HCT116 (cell line): ENCODE measurements around the gene STIM2.

ENCODE experiments used
- POLR2A ChIP-seq: IDR thresholded peaks from 2 replicates; pipeline ENCODE4 v1.7.0; 2011; ENCODE audit warnings: borderline replicate concordance; ENCODE audit not compliant: insufficient read depth, insufficient read length; ENCODE audit errors: extremely low read depth
- ZFX ChIP-seq: fragments of 450-650 bp; IDR thresholded peaks from 2 replicates; pipeline ENCODE4 v1.6.1; 2017
- TF ChIP-seq, protein P1 (sequence below), 3 experiments: fragments of 200-600 bp in 1 of 3; sonication (generic) in 1 of 3; IDR thresholded peaks in 2 of 3; conservative IDR thresholded peaks in 1 of 3; 2 replicates each; pipeline ENCODE4 v1.5.1; 2012 to 2017; ENCODE audit warnings: low read depth in 2 of 3, low read length in 2 of 3, antibody characterized with exemption in 1 of 3, borderline replicate concordance in 1 of 3, control low read depth in 1 of 3, mild to moderate bottlenecking in 1 of 3, mixed read lengths in 1 of 3, mixed run types in 1 of 3, moderate library complexity in 1 of 3; ENCODE audit not compliant: insufficient read depth in 1 of 3
- TF ChIP-seq, protein P2 (sequence below): IDR thresholded peaks from 2 replicates; pipeline ENCODE4 v1.6.1; 2012; ENCODE audit warnings: low read depth
- TF ChIP-seq, protein P3 (sequence below): IDR thresholded peaks from 2 replicates; pipeline ENCODE4 v1.6.1; 2012

DNA sequence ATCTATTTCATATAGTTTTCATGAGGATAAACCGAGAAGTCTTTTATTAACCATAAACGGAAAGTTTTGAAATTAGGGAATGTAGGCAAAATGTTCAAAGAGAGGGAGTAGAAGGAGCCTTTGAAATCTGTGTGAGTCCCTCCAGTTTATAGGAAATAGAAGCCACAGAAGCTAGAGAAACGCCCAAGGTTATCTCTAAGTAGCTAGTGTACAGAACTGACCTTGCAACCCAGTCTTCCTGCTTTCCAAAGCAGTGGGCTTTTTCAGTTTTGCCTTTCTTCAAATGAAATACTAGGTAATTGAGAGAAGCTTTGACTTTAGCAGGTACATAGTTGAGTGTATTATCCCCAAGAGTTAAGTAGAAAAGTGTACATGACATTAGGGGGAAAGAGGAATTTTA is 39.4 kb downstream of the STIM2 start:
- TF ChIP-seq, protein P1, sequence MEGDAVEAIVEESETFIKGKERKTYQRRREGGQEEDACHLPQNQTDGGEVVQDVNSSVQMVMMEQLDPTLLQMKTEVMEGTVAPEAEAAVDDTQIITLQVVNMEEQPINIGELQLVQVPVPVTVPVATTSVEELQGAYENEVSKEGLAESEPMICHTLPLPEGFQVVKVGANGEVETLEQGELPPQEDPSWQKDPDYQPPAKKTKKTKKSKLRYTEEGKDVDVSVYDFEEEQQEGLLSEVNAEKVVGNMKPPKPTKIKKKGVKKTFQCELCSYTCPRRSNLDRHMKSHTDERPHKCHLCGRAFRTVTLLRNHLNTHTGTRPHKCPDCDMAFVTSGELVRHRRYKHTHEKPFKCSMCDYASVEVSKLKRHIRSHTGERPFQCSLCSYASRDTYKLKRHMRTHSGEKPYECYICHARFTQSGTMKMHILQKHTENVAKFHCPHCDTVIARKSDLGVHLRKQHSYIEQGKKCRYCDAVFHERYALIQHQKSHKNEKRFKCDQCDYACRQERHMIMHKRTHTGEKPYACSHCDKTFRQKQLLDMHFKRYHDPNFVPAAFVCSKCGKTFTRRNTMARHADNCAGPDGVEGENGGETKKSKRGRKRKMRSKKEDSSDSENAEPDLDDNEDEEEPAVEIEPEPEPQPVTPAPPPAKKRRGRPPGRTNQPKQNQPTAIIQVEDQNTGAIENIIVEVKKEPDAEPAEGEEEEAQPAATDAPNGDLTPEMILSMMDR (IDR thresholded peaks at IDR 0.05 in 2 of 3, conservative IDR thresholded peaks at IDR 0.05 in 1 of 3; ENCODE audit: borderline replicate concordance in 1 of 3, insufficient read depth in 1 of 3, low read depth in 2 of 3, low read length in 2 of 3), result no peak
- TF ChIP-seq ZFX (no peak), POLR2A (no peak)
- TF ChIP-seq, protein P2, sequence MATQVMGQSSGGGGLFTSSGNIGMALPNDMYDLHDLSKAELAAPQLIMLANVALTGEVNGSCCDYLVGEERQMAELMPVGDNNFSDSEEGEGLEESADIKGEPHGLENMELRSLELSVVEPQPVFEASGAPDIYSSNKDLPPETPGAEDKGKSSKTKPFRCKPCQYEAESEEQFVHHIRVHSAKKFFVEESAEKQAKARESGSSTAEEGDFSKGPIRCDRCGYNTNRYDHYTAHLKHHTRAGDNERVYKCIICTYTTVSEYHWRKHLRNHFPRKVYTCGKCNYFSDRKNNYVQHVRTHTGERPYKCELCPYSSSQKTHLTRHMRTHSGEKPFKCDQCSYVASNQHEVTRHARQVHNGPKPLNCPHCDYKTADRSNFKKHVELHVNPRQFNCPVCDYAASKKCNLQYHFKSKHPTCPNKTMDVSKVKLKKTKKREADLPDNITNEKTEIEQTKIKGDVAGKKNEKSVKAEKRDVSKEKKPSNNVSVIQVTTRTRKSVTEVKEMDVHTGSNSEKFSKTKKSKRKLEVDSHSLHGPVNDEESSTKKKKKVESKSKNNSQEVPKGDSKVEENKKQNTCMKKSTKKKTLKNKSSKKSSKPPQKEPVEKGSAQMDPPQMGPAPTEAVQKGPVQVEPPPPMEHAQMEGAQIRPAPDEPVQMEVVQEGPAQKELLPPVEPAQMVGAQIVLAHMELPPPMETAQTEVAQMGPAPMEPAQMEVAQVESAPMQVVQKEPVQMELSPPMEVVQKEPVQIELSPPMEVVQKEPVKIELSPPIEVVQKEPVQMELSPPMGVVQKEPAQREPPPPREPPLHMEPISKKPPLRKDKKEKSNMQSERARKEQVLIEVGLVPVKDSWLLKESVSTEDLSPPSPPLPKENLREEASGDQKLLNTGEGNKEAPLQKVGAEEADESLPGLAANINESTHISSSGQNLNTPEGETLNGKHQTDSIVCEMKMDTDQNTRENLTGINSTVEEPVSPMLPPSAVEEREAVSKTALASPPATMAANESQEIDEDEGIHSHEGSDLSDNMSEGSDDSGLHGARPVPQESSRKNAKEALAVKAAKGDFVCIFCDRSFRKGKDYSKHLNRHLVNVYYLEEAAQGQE, result no peak
- TF ChIP-seq, protein P3, sequence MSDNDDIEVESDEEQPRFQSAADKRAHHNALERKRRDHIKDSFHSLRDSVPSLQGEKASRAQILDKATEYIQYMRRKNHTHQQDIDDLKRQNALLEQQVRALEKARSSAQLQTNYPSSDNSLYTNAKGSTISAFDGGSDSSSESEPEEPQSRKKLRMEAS, result no peak
